IMR-90 (cell line): ENCODE measurements around the gene RALGPS1.

ENCODE experiments used
- CTCF ChIP-seq: conservative IDR thresholded peaks from 2 replicates; pipeline ENCODE4 v1.5.1; 2012; ENCODE audit warnings: mild to moderate bottlenecking, low read depth, low read length, improper control_type of control experiment
- POLR2A ChIP-seq: IDR thresholded peaks from 2 replicates; pipeline ENCODE4 v1.6.1; 2012; ENCODE audit warnings: mild to moderate bottlenecking, low read depth, low read length

GRCh38 chr9:127107929-127108876 lies 193.6 kb downstream of the RALGPS1 start:
- no peak for TF ChIP-seq POLR2A
- TF ChIP-seq CTCF: no peak
